Mucosa of rectum (tissue), 2 donors: Measurements from ENCODE around the gene AHCYL2.

Experiments used
- H3K27ac ChIP-seq, 2 donors: one replicate each; pipeline ENCODE4 v1.7.0; 2013; ENCODE audit warnings: inconsistent platforms in 2 of 2, low read depth in 2 of 2, low read length in 2 of 2
- H3K27me3 ChIP-seq, 2 donors: one replicate each; pipeline ENCODE4 v1.7.0; 2013; ENCODE audit warnings: low read length in 2 of 2; ENCODE audit not compliant: control insufficient read depth in 2 of 2, insufficient read depth in 2 of 2
- H3K36me3 ChIP-seq, 2 donors: one replicate each; pipeline ENCODE4 v1.7.0; 2013; ENCODE audit warnings: low read length in 2 of 2; ENCODE audit not compliant: control insufficient read depth in 2 of 2, insufficient read depth in 2 of 2
- H3K4me1 ChIP-seq, 2 donors: one replicate each; pipeline ENCODE4 v1.7.0; 2013; ENCODE audit warnings: low read length in 2 of 2, mild to moderate bottlenecking in 1 of 2; ENCODE audit not compliant: control insufficient read depth in 2 of 2, insufficient read depth in 2 of 2
- H3K4me3 ChIP-seq, 2 donors: one replicate each; pipeline ENCODE4 v1.7.0; 2013; ENCODE audit warnings: low read length in 2 of 2
- H3K9ac ChIP-seq, 2 donors: one replicate each; pipeline ENCODE4 v1.7.0; 2013; ENCODE audit warnings: low read length in 2 of 2, low read depth in 1 of 2, mild to moderate bottlenecking in 1 of 2
- H3K9me3 ChIP-seq, 2 donors: one replicate each; pipeline ENCODE4 v1.7.0; 2013; ENCODE audit warnings: low read length in 2 of 2; ENCODE audit not compliant: control insufficient read depth in 2 of 2
- donor health status: healthy.
- donor health status: Normal muscosa, but diverticular disease.

Gene AHCYL2

DNA sequence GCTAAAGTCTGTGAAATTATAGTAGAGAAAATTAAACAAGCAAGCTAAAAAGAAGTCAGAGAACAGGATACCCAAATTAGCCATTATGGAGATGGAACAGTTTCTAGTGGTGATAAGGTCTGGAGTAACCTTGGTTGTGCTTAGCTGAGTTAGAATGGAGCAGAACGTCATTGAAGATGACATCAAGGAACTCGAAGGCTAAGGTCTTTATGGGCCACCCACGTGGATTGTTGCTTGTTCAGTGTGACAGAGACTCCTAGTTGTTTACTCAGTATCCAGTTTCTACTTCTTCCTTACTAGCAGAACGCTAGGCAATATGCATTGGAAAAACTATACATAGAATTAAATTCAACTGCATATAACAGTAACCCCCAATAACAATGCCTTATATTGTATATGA lies 39.7 kb downstream of the AHCYL2 start:
- H3K4me1 ChIP-seq: no peaks in the 10 kb centered on the region
- no peak overlapping the region for H3K9ac ChIP-seq
- no peaks in the 10 kb centered on the region for H3K9me3 ChIP-seq
- H3K4me3 ChIP-seq: no peak overlapping the region
- no peaks in the 10 kb centered on the region for H3K27me3 ChIP-seq
- no peak overlapping the region for H3K27ac ChIP-seq
- H3K36me3 ChIP-seq: no peaks in the 10 kb centered on the region

DNA sequence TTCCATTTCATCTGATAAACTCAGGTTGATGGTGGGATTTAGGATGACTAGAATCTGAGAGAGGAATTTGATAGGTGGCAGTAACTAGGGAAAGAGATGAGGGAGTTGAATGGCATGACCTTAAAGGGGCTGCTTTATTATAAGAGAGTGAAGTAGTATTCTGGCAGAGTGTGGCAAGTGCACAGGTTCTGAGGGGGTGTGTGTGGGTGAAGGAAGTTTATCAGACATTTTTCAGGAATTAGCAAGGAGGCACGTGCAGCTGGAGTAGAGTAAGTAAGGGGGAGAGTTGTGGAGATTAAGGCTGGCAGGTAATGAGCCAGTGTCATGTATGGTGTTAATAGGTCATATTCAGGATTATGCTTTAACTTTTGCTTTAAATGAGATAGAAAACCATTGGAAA lies 40.5 kb downstream of the AHCYL2 start:
- H3K27me3 ChIP-seq: no peaks in the 10 kb centered on the region
- no peak overlapping the region for H3K27ac ChIP-seq
- H3K9me3 ChIP-seq: no peaks in the 10 kb centered on the region
- no peak overlapping the region for H3K9ac ChIP-seq
- H3K36me3 ChIP-seq: no peaks in the 10 kb centered on the region
- H3K4me3 ChIP-seq: no peak overlapping the region
- no peaks in the 10 kb centered on the region for H3K4me1 ChIP-seq

DNA sequence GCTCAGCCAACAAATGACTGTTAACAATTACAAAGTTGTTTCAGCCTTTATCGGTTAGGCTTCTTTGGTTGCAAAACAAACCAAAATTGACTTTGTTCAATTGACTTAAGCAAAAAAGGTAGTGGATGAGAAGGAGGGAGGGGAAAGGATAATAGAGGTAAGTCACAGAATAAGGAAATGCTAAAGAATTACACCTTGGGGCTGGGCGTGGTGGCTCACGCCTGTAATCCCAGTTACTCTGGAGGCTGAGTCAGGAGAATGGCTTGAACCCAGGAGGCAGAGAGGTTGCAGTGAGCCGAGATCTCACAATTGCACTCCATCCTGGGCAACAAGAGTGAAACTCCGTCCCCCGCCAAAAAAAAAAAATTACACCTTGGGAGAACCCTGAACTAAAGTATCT lies 41.4 kb downstream of the AHCYL2 start:
- H3K4me1 ChIP-seq: no peaks in the 10 kb centered on the region

DNA sequence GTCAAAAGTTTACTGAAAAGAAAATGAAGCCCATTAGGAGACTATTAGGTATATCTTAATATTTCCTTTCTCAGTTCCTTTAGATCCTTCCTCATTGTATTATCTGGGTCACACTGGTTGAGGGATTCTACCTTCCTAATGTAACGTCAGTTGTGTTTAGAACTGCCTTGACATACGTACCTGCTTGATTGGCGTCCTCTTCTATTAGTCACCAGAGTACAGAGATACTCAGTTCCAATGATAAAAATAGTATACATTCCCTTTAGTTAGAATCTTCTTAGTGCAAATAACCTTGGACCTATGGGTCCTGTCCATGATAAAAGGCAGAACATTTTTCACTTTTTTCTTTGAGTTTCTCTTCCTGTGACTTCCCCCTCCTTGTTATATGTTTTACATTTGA lies 45.2 kb downstream of the AHCYL2 start:
- Histone ChIP-seq H3K27ac (no peak overlapping the region), H3K9ac (no peak overlapping the region), H3K36me3 (no peaks in the 10 kb centered on the region), H3K27me3 (no peaks in the 10 kb centered on the region), H3K4me1 (no peaks in the 10 kb centered on the region), H3K9me3 (no peaks in the 10 kb centered on the region), H3K4me3 (no peak overlapping the region)

More for the DNA sequence above, 41.4 kb downstream of the AHCYL2 start:
- Histone ChIP-seq H3K36me3 (no peaks in the 10 kb centered on the region), H3K9ac (no peak overlapping the region), H3K27ac (no peak overlapping the region), H3K9me3 (no peaks in the 10 kb centered on the region), H3K27me3 (no peaks in the 10 kb centered on the region), H3K4me3 (no peak overlapping the region)

DNA sequence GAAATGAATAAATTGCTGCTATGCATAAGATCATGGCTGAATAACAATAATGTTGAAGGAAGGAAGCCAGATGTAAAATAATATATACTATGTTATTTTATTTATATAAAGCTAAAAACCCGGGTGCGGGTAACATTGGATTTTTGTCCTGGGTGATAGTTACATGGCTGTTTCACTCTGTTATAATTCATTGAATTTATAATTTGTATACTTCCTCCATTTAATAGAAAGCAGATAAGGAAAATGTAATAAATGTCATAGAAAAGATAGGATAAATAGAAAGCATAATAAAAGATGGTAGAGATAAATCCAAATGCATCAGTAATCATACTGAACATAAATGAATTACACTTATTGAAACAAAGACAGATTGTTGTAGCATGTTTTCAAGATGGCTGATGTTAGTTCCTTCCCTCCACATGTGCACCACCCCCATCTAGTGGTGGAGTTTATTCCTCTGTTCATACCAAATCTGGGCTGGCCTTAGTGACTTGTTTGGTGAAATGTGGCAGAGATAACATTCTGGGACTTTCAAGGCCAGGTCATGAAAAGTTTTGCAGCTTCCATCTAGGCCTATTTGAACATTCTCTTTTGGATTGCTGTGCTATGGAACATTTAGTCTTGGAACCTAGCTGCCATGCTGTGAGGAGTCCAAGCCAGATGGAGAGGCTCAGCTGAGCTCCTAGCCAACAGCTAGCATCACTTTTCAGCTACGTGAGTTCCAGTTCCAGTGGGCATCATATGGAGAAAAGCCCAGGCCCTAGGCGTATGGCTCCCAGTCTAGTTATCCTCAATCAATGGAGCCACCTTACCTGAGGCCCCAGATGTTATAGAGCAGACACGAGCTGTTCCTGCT lies 46.9 kb downstream of the AHCYL2 start:
- Histone ChIP-seq H3K27ac (no peak overlapping the region), H3K27me3 (no peaks in the 10 kb centered on the region), H3K4me3 (no peak overlapping the region), H3K9me3 (no peaks in the 10 kb centered on the region), H3K9ac (no peak overlapping the region), H3K36me3 (no peaks in the 10 kb centered on the region), H3K4me1 (no peaks in the 10 kb centered on the region)

DNA sequence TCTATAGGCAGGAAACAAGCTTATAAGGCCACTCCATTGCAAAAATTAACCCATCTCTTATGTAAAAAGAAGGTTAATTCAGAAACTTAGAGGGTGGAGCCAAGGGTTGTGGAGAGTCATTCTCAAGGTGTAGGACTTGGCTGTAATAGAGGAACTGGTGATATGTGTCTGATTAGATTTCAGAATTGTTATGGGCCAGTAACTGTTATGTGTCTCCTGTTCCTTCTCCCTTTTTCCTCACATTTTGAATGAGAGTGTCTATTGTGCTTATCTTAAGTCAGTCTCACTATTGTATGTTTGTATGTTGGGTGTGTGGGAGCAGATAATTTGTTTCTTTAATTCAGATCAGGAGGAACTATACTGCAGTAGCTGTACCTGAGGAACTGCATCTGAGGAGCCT lies 49.1 kb downstream of the AHCYL2 start:
- no peaks in the 10 kb centered on the region for H3K36me3 ChIP-seq
- H3K27ac ChIP-seq: no peak overlapping the region
- no peaks in the 10 kb centered on the region for H3K9me3 ChIP-seq
- no peak overlapping the region for H3K9ac ChIP-seq
- no peaks in the 10 kb centered on the region for H3K27me3 ChIP-seq
- no peak overlapping the region for H3K4me3 ChIP-seq
- H3K4me1 ChIP-seq: no peaks in the 10 kb centered on the region

DNA sequence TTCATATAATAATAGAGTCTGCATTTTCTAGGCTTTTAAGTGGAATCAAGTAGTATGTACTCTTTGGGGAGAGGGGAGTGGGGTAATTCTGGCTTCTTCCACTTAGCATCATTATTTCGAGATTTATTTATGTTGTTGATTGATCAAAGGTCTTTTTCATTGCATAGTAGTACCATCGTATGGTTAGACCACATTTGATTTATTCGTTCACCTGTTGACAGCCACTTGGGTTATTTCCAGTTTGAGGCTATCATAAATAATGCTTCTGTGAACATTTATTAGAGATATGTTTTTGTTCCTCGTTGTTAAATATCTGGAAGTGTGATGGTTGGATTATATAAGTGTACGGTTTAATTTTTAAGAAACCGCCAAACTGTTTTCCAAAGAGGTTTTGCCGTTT lies 52.8 kb downstream of the AHCYL2 start:
- Histone ChIP-seq H3K9ac (no peak overlapping the region), H3K27ac (no peak overlapping the region)

DNA sequence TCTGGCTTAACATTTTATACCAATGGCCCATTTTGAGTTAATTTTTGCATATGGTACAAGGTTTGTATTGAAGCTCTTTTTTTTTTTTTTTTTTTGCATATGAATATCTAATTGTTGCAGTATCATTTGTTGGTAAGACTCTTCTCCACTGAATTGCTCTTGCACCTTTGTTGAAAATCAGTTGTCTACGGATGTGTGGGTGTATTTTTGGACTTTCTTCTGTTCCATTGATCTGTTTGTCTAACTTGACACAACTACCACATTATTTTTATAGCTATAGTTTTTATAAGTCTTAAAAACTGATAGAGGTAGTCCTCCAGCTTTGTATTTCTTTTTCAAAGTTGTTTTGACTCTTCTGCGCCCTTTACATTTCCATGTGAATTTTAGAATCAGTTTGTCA lies 53.9 kb downstream of the AHCYL2 start:
- Histone ChIP-seq H3K9me3 (no peaks in the 10 kb centered on the region), H3K4me3 (no peak overlapping the region), H3K4me1 (no peaks in the 10 kb centered on the region), H3K9ac (no peak overlapping the region), H3K27ac (no peak overlapping the region), H3K27me3 (no peaks in the 10 kb centered on the region), H3K36me3 (no peaks in the 10 kb centered on the region)

More for the DNA sequence above, 52.8 kb downstream of the AHCYL2 start:
- Histone ChIP-seq H3K4me1 (no peaks in the 10 kb centered on the region), H3K4me3 (no peak overlapping the region), H3K36me3 (no peaks in the 10 kb centered on the region), H3K27me3 (no peaks in the 10 kb centered on the region), H3K9me3 (no peaks in the 10 kb centered on the region)

DNA sequence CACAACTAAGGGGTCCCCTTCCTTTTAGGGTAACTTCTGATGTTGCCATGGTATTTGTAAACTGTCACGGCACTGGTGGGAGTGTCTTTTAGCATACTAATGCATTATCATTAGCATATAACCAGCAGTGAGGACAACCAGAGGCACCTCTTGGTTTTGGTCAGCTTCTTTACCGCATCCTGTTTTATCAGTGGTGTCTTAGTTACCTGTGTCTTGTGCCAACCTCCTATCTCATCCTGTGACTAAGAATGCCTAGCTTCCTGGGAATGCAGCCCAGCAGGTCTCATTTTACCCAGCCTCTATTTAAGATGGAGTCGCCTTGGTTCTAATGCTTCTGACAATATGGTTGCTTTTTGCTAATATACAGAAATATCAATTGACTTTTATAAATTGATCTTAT lies 54.9 kb downstream of the AHCYL2 start:
- H3K27me3 ChIP-seq: no peaks in the 10 kb centered on the region
- H3K36me3 ChIP-seq: no peaks in the 10 kb centered on the region
- H3K27ac ChIP-seq: no peak overlapping the region
- no peaks in the 10 kb centered on the region for H3K4me1 ChIP-seq
- H3K9me3 ChIP-seq: no peaks in the 10 kb centered on the region
- H3K9ac ChIP-seq: no peak overlapping the region
- no peak overlapping the region for H3K4me3 ChIP-seq

DNA sequence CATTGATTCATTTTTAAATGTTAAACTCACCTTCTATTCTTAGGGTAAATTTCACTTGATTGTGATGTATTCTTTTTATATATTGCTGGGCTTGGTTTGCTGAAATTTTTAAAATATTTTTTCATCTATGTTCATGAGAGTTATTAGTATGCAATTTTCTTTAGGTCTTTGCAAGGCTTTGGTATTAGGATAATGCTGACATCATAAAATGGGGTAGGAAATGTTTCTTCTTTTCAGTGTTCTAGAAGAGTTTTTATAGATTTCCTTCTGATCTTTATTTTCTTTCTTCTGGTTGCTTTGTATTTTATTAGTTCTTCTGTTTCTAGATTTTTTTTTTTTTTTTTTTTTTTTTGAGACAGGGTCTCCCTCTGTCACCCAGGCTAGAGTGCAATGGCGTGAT lies 56.3 kb downstream of the AHCYL2 start:
- H3K27ac ChIP-seq: no peak overlapping the region
- no peaks in the 10 kb centered on the region for H3K4me1 ChIP-seq
- no peak overlapping the region for H3K9ac ChIP-seq
- no peaks in the 10 kb centered on the region for H3K9me3 ChIP-seq
- H3K4me3 ChIP-seq: no peak overlapping the region
- H3K36me3 ChIP-seq: no peaks in the 10 kb centered on the region
- no peaks in the 10 kb centered on the region for H3K27me3 ChIP-seq
